Endothelial cell of umbilical vein (primary cell): Measurements from ENCODE around the gene TP53. TPM values are rescaled to one million over a fixed set of nuclear protein-coding genes. Genes with fewer than 3 reads are reported as not detected.

Source experiments
- BruUV-seq: library from RNA; stranded (reverse); fragments of 400-500 nt; replicated peaks from 2 replicates; lab custom pipeline; 2021; lab: Mats Ljungman, UMichigan
- CTCF ChIA-PET: fragments of 300-600, 350-600 bp; sonication (Branson Sonifier 250); formaldehyde crosslinking; loops from one replicate; lab custom pipeline; 2021; ENCODE audit warnings: antibody characterized with exemption, inconsistent platforms; lab: Charles Lee
- POLR2A ChIA-PET: fragments of 300-600, 350-600 bp; sonication (Branson Sonifier 250); formaldehyde crosslinking; loops from one replicate; lab custom pipeline; 2021; ENCODE audit warnings: antibody characterized with exemption, inconsistent platforms; lab: Charles Lee
- DNase-seq: peaks from one replicate; pipeline ENCODE4 v3.0.0-alpha.2; 2011; ENCODE audit warnings: low read depth, low spot score
- FAIRE-seq: peaks from 2 replicates; lab custom pipeline; 2011; peaks lifted over from hg19 to GRCh38; lab: Jason Lieb, UNC
- H2AFZ ChIP-seq: 2 replicates; pipeline ENCODE4 v1.6.0; 2012; ENCODE audit warnings: low read depth, low read length, control low read depth, inconsistent platforms
- H3K27ac ChIP-seq: 2 replicates; pipeline ENCODE4 v1.5.1; 2011; ENCODE audit warnings: low read depth, mild to moderate bottlenecking, control low read depth, low read length, moderate library complexity; ENCODE audit not compliant: insufficient read depth
- H3K27me3 ChIP-seq, 2 experiments: 2 replicates each; pipeline versions ENCODE4 v1.6.0 to v1.6.1; 2011; ENCODE audit warnings: low read length in 2 of 2, mixed read lengths in 1 of 2; ENCODE audit not compliant: control insufficient read depth in 2 of 2, insufficient read depth in 2 of 2
- H3K36me3 ChIP-seq, 2 experiments: 2 replicates in 1 of 2; 3 replicates in 1 of 2; pipeline ENCODE4 v1.5.1; 2011; ENCODE audit warnings: low read length in 2 of 2, mild to moderate bottlenecking in 1 of 2, moderate library complexity in 1 of 2; ENCODE audit not compliant: control insufficient read depth in 2 of 2, insufficient read depth in 2 of 2; ENCODE audit errors: extremely low read depth in 1 of 2
- H3K4me1 ChIP-seq: 3 replicates; pipeline ENCODE4 v1.5.1; 2011; ENCODE audit warnings: mild to moderate bottlenecking, low read length; ENCODE audit not compliant: control insufficient read depth, insufficient read depth; ENCODE audit errors: extremely low read depth
- H3K4me2 ChIP-seq: 2 replicates; pipeline ENCODE4 v1.6.1; 2011; ENCODE audit warnings: low read length, control low read depth, mixed read lengths; ENCODE audit not compliant: insufficient read depth
- H3K4me3 ChIP-seq, 3 experiments: fragments of 200-600 bp in 1 of 3; sonication (generic), shearing (Covaris generic) in 1 of 3; replicated peaks in 1 of 3; 2 replicates each; pipeline ENCODE4 v1.5.1; 2011 to 2016; ENCODE audit warnings: control low read depth in 3 of 3, low read length in 3 of 3, mild to moderate bottlenecking in 2 of 3, inconsistent platforms in 1 of 3, low read depth in 1 of 3, moderate library complexity in 1 of 3; ENCODE audit not compliant: insufficient read depth in 1 of 3
- H3K79me2 ChIP-seq: 2 replicates; pipeline ENCODE4 v1.6.0; 2012; ENCODE audit warnings: low read length, inconsistent platforms; ENCODE audit not compliant: control insufficient read depth, insufficient read depth
- H3K9ac ChIP-seq: replicated peaks from 2 replicates; pipeline ENCODE3; 2011; ENCODE audit warnings: low read length, control low read depth; ENCODE audit not compliant: insufficient read depth; ENCODE audit errors: extremely low read depth
- H3K9me1 ChIP-seq: replicated peaks from 3 replicates; pipeline ENCODE4 v1.6.0; 2011; ENCODE audit warnings: mild to moderate bottlenecking, low read length; ENCODE audit not compliant: control insufficient read depth, insufficient read depth; ENCODE audit errors: extremely low read depth
- H3K9me3 ChIP-seq: replicated peaks from 2 replicates; pipeline ENCODE4 v1.5.1; 2012; ENCODE audit warnings: low read length, inconsistent platforms; ENCODE audit not compliant: control insufficient read depth, insufficient read depth
- H4K20me1 ChIP-seq: replicated peaks from 2 replicates; pipeline ENCODE3; 2011; ENCODE audit warnings: mild to moderate bottlenecking, low read length; ENCODE audit not compliant: control insufficient read depth, insufficient read depth; ENCODE audit errors: extremely low read depth
- EZH2 ChIP-seq: IDR thresholded peaks from 2 replicates; pipeline ENCODE4 v1.6.1; 2012; ENCODE audit warnings: borderline replicate concordance, low read depth, mild to moderate bottlenecking, moderate library complexity, low read length, inconsistent platforms; ENCODE audit not compliant: severe bottlenecking
- FOS ChIP-seq: IDR thresholded peaks from 2 replicates; pipeline ENCODE4 v1.6.1; 2011; ENCODE audit warnings: mild to moderate bottlenecking, low read length, moderate library complexity, borderline replicate concordance; ENCODE audit not compliant: insufficient read depth
- GATA2 ChIP-seq: IDR thresholded peaks from 2 replicates; pipeline ENCODE4 v1.7.0; 2011; ENCODE audit warnings: low read depth, mild to moderate bottlenecking, moderate library complexity, mixed read lengths, low read length; ENCODE audit not compliant: insufficient read length, insufficient read depth
- JUN ChIP-seq: IDR thresholded peaks from 2 replicates; pipeline ENCODE4 v1.6.1; 2011; ENCODE audit warnings: borderline replicate concordance, low read depth; ENCODE audit not compliant: insufficient read length, insufficient read depth
- MYC ChIP-seq: IDR thresholded peaks from one replicate; pipeline ENCODE4 v1.6.1; 2011; ENCODE audit warnings: mild to moderate bottlenecking, low read depth, low read length
- POLR2A ChIP-seq: IDR thresholded peaks from 2 replicates; pipeline ENCODE4 v1.6.1; 2012; ENCODE audit warnings: low read depth, mild to moderate bottlenecking, control low read depth, low read length
- POLR2AphosphoS5 ChIP-seq: IDR thresholded peaks from 2 replicates; pipeline ENCODE4 v1.6.1; 2012; ENCODE audit warnings: low read depth, mild to moderate bottlenecking, control low read depth, low read length, moderate library complexity; ENCODE audit not compliant: insufficient read depth
- dilution Hi-C: fragments of 300-500 bp; cut with MboI; formaldehyde crosslinking; loops from one replicate; pipeline ENCODE4 v1.15.0; 2019; ENCODE audit warnings: low sequenced_read_pairs; ENCODE audit not compliant: extremely low pct_ligation_motif_present
- intact Hi-C: fragments of 100-400 bp; cut with micrococcal nuclease; formaldehyde crosslinking; loops from one replicate; pipeline ENCODE4 v1.10.0; 2022
- polyA plus RNA-seq, 4 experiments: library from polyadenylated mRNA; depleted of rRNA in 3 of 4; stranded (reverse) in 3 of 4; unstranded in 1 of 4; fragments of >200 nt; gene quantifications; 2 replicates each; pipeline versions ENCODE4 v1.2.1 to v1.2.3, GENCODE V29; 2011 to 2012; ENCODE audit warnings: missing spikeins in 1 of 4
- total RNA-seq: library from RNA; stranded (reverse); gene quantifications from 2 replicates; pipeline ENCODE4 v1.2.3, GENCODE V29; 2021
- TF ChIP-seq, protein P1 (sequence below), 2 donors: IDR thresholded peaks; 1 replicate in 1 of 2; 2 replicates in 1 of 2; pipeline ENCODE4 v1.5.1; 2011; ENCODE audit warnings: low read length in 2 of 2, mild to moderate bottlenecking in 2 of 2, moderate library complexity in 2 of 2, control low read depth in 1 of 2, inconsistent platforms in 1 of 2, low read depth in 1 of 2; ENCODE audit not compliant: insufficient read depth in 1 of 2; ENCODE audit errors: extremely low read depth in 1 of 2
- TF ChIP-seq, protein P2 (sequence below): IDR thresholded peaks from 2 replicates; pipeline ENCODE4 v1.6.1; 2011; ENCODE audit not compliant: insufficient read depth, insufficient read length

The TP53 gene
- total and polyA plus RNA-seq, 2 donors (not counting 3 experiments of a cell fraction or from before 2014, with no cell fraction given) = 82.1 to 138 TPM

DNA sequence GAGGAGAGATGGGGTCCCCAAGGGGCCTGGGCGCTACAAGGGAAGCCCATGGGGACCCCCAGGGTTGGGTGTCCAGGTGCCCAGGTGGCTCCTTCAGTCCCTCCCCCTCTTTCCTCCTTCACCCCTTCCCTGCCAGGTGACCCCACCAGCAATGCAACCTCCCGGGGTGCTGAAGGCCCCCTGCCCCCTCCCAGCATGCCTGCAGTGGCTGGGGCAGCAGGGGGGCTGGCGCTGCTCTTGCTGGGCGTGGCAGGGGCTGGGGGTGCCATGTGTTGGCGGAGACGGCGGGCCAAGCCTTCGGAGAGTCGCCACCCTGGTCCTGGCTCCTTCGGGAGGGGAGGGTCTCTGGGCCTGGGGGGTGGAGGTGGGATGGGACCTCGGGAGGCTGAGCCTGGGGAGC is 21.7 kb upstream of the TP53 start:
- TF ChIP-seq POLR2A = no peak
- no peak for TF ChIP-seq GATA2
- no peak for TF ChIP-seq EZH2
- no peak for TF ChIP-seq FOS
- TF ChIP-seq MYC = no peak
- no peak for TF ChIP-seq JUN
- TF ChIP-seq, protein P1, sequence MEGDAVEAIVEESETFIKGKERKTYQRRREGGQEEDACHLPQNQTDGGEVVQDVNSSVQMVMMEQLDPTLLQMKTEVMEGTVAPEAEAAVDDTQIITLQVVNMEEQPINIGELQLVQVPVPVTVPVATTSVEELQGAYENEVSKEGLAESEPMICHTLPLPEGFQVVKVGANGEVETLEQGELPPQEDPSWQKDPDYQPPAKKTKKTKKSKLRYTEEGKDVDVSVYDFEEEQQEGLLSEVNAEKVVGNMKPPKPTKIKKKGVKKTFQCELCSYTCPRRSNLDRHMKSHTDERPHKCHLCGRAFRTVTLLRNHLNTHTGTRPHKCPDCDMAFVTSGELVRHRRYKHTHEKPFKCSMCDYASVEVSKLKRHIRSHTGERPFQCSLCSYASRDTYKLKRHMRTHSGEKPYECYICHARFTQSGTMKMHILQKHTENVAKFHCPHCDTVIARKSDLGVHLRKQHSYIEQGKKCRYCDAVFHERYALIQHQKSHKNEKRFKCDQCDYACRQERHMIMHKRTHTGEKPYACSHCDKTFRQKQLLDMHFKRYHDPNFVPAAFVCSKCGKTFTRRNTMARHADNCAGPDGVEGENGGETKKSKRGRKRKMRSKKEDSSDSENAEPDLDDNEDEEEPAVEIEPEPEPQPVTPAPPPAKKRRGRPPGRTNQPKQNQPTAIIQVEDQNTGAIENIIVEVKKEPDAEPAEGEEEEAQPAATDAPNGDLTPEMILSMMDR (IDR thresholded peaks at IDR 0.05; ENCODE audit: extremely low read depth in 1 of 2, insufficient read depth in 1 of 2, low read depth in 1 of 2, low read length in 2 of 2) = no peak
- TF ChIP-seq, protein P2, sequence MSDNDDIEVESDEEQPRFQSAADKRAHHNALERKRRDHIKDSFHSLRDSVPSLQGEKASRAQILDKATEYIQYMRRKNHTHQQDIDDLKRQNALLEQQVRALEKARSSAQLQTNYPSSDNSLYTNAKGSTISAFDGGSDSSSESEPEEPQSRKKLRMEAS = no peak
- no peak for TF ChIP-seq POLR2AphosphoS5
- H4K20me1 ChIP-seq = no peaks in the 10 kb centered on the region
- dilution Hi-C loops (no loop called here), intact Hi-C loops (no loop called here)
- H3K9me1 ChIP-seq = no peaks in the 10 kb centered on the region
- H3K9me3 ChIP-seq = no peaks in the 10 kb centered on the region
- CTCF ChIA-PET = no interaction called here
- no peak for FAIRE-seq
- H3K79me2 ChIP-seq = no peaks in the 10 kb centered on the region
- H3K4me2 ChIP-seq = no peak overlapping the region
- H3K9ac ChIP-seq = no peak overlapping the region
- no peaks in the 10 kb centered on the region for H3K36me3 ChIP-seq
- H3K27me3 ChIP-seq = peaks cover 32 to 34% of the 10 kb centered on the region in 2 experiments
- no peak overlapping the region for H2AFZ ChIP-seq
- no TSS peak for BruUV-seq
- no peak overlapping the region for H3K4me3 ChIP-seq
- POLR2A ChIA-PET = no interaction called here
- no peak for DNase-seq
- H3K27ac ChIP-seq = no peak overlapping the region
- peaks cover 6% of the 10 kb centered on the region for H3K4me1 ChIP-seq
